Calu3 (cell line): Measurements from ENCODE around the gene PAK4. TPM values are rescaled to one million over a fixed set of nuclear protein-coding genes. Genes with fewer than 3 reads are reported as not detected.

Experiments used
- BruUV-seq: library from RNA; stranded (reverse); fragments of 400-500 nt; replicated peaks from 2 replicates; lab custom pipeline; 2021; lab: Mats Ljungman, UMichigan
- CTCF ChIA-PET: fragments of 300-600 bp; sonication (Branson Sonifier 250); formaldehyde crosslinking; loops from one replicate; lab custom pipeline; 2022; ENCODE audit warnings: antibody characterized with exemption; lab: Charles Lee
- DNase-seq: peaks from one replicate; pipeline ENCODE4 v3.0.0; 2022
- H3K27ac Mint-ChIP-seq: one replicate; pipeline ENCODE4 v1.8.0; 2022; ENCODE audit warnings: mixed read lengths; ENCODE audit not compliant: unreplicated experiment
- H3K27me3 Mint-ChIP-seq: one replicate; pipeline ENCODE4 v1.8.0; 2022; ENCODE audit warnings: mixed read lengths; ENCODE audit not compliant: unreplicated experiment
- H3K36me3 Mint-ChIP-seq: one replicate; pipeline ENCODE4 v1.8.0; 2022; ENCODE audit warnings: mild to moderate bottlenecking, moderate library complexity, mixed read lengths; ENCODE audit not compliant: insufficient read depth, unreplicated experiment
- H3K4me1 Mint-ChIP-seq: one replicate; pipeline ENCODE4 v1.8.0; 2022; ENCODE audit warnings: mild to moderate bottlenecking, low read depth, mixed read lengths; ENCODE audit not compliant: unreplicated experiment
- H3K4me3 Mint-ChIP-seq: one replicate; pipeline ENCODE4 v1.8.0; 2022; ENCODE audit warnings: mild to moderate bottlenecking, low read depth, moderate library complexity, mixed read lengths; ENCODE audit not compliant: unreplicated experiment
- H3K9me3 Mint-ChIP-seq: one replicate; pipeline ENCODE4 v1.8.0; 2022; ENCODE audit warnings: low read depth, mixed read lengths; ENCODE audit not compliant: unreplicated experiment
- CTCF ChIP-seq: fragments of 200-600 bp; IDR thresholded peaks from one replicate; pipeline ENCODE4 v1.8.0; 2022; ENCODE audit warnings: antibody characterized with exemption; ENCODE audit not compliant: unreplicated experiment
- intact Hi-C: fragments of 100-400 bp; cut with micrococcal nuclease; formaldehyde crosslinking; loops from one replicate; pipeline ENCODE4 v1.10.0; 2022; ENCODE audit not compliant: unreplicated experiment
- total RNA-seq: library from RNA; stranded (reverse); gene quantifications from 2 replicates; pipeline ENCODE4 v1.2.3, GENCODE V29; 2022

Gene PAK4
- total RNA-seq, 1 experiment from 2014 or later = 75.7 TPM

GRCh38 chr19:39128516-39129079 is 3.0 kb downstream of the PAK4 start:
- peaks cover 68% of the 10 kb centered on the region for H3K4me1 Mint-ChIP-seq
- TF ChIP-seq CTCF = no peak
- no peak for DNase-seq
- no TSS peak for BruUV-seq
- H3K27ac Mint-ChIP-seq = no peak overlapping the region
- intact Hi-C loops = no loop called here
- H3K4me3 Mint-ChIP-seq = no peak overlapping the region
- H3K9me3 Mint-ChIP-seq = no peaks in the 10 kb centered on the region
- H3K36me3 Mint-ChIP-seq = peaks cover 46% of the 10 kb centered on the region
- CTCF ChIA-PET = interaction anchor here (0.6 kb wide), 1 partner anchor 200 kb away, joined by 3 read pairs; no protein-coding TSS in a partner anchor
- no peaks in the 10 kb centered on the region for H3K27me3 Mint-ChIP-seq

- Mint-ChIP-seq H3K4me1 (peaks cover 67% of the 10 kb centered on the region), H3K27ac (no peak overlapping the region), H3K9me3 (no peaks in the 10 kb centered on the region), H3K36me3 (peaks cover 44% of the 10 kb centered on the region), H3K27me3 (no peaks in the 10 kb centered on the region), H3K4me3 (no peak overlapping the region)
- BruUV-seq = no TSS peak
- CTCF ChIA-PET = interaction anchor here (0.6 kb wide), 1 partner anchor 88 kb away, joined by 4 read pairs; no protein-coding TSS in a partner anchor
- TF ChIP-seq CTCF = no peak
- intact Hi-C loops = no loop called here
- no peak for DNase-seq
Observed at GRCh38 chr19:39129116-39129515, 3.5 kb downstream of the PAK4 start.

- Mint-ChIP-seq H3K36me3 (peaks cover 37% of the 10 kb centered on the region), H3K27ac (no peak overlapping the region), H3K4me1 (peaks cover 69% of the 10 kb centered on the region), H3K9me3 (no peaks in the 10 kb centered on the region), H3K27me3 (no peaks in the 10 kb centered on the region), H3K4me3 (no peak overlapping the region)
- CTCF ChIA-PET = no interaction called here
- DNase-seq = no peak
- BruUV-seq = no TSS peak
- intact Hi-C loops = no loop called here
- no peak for TF ChIP-seq CTCF
Observed at GRCh38 chr19:39130337-39131254, 5.0 kb downstream of the PAK4 start.

GRCh38 chr19:39131255-39131755 is 5.7 kb downstream of the PAK4 start:
- no peak overlapping the region for H3K4me3 Mint-ChIP-seq
- peaks cover 37% of the 10 kb centered on the region for H3K36me3 Mint-ChIP-seq
- no TSS peak for BruUV-seq
- no peak for DNase-seq
- intact Hi-C loops = no loop called here
- H3K27ac Mint-ChIP-seq = no peak overlapping the region
- CTCF ChIA-PET = no interaction called here
- no peak for TF ChIP-seq CTCF
- no peaks in the 10 kb centered on the region for H3K9me3 Mint-ChIP-seq
- peaks cover 76% of the 10 kb centered on the region for H3K4me1 Mint-ChIP-seq
- no peaks in the 10 kb centered on the region for H3K27me3 Mint-ChIP-seq
